VCaP (cell line): Measurements from ENCODE around the gene ASCL1.

Experiments used
- H3K27ac ChIP-seq: fragments of 450-650 bp; 2 replicates; pipeline ENCODE4 v1.5.1; 2017
- CTCF ChIP-seq: fragments of 450-650 bp; conservative IDR thresholded peaks from 2 replicates; pipeline ENCODE4 v1.5.1; 2017; ENCODE audit warnings: mild to moderate bottlenecking, moderate library complexity

ASCL1 gene

GRCh38 chr12:102960766-102961465, 3.4 kb downstream of the ASCL1 start:
- no peak for TF ChIP-seq CTCF
- H3K27ac ChIP-seq = no peak overlapping the region

- H3K27ac ChIP-seq = no peak overlapping the region
- no peak for TF ChIP-seq CTCF
Observed at GRCh38 chr12:102961466-102961855, 4.0 kb downstream of the ASCL1 start.

GRCh38 chr12:102962532-102962931, 5.1 kb downstream of the ASCL1 start:
- no peak for TF ChIP-seq CTCF
- H3K27ac ChIP-seq = no peak overlapping the region

- H3K27ac ChIP-seq = no peak overlapping the region
- no peak for TF ChIP-seq CTCF
Observed at GRCh38 chr12:102962986-102963385, 5.5 kb downstream of the ASCL1 start.

- TF ChIP-seq CTCF = no peak
- H3K27ac ChIP-seq = no peak overlapping the region
Observed at GRCh38 chr12:102963796-102964195, 6.3 kb downstream of the ASCL1 start.

GRCh38 chr12:102964872-102965271, 7.4 kb downstream of the ASCL1 start:
- H3K27ac ChIP-seq = no peak overlapping the region
- TF ChIP-seq CTCF = no peak

- TF ChIP-seq CTCF = no peak
- H3K27ac ChIP-seq = no peak overlapping the region
Observed at GRCh38 chr12:102965281-102966155, 8.0 kb downstream of the ASCL1 start.
